Fibroblast of skin of left biceps (primary cell): Measurements from ENCODE around the gene NACA2.
"Not testable (repeated sequence)": the region's sequence is repeated elsewhere in the genome, so short reads cannot be mapped to it uniquely, and the experiment has no call there.

Source experiments
- DNase-seq, 2 experiments: peaks; one replicate each; pipeline ENCODE4 v3.0.0-alpha.2; 2013; ENCODE audit warnings: low read depth in 2 of 2

NACA2 gene

DNA sequence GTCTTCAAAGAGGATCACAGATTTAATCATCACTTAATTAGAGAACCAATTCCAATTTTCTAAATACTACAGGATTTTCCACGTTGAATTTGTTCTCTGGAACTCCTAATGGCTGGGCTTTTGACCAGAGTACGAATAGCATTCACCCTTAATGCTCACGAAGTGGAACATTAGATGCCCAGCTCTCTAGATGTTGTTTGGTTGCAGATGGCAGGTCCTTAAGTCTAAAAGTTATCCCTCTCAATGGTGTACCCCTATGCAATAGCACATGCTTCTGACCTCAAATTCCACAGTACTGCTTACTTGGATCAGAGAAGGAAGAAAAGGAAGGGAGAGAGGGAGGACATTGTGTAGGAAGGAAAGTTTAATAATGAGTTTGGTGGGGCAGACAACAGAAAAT lies 8.6 kb upstream of the NACA2 start:
- DNase-seq = no peak

DNA sequence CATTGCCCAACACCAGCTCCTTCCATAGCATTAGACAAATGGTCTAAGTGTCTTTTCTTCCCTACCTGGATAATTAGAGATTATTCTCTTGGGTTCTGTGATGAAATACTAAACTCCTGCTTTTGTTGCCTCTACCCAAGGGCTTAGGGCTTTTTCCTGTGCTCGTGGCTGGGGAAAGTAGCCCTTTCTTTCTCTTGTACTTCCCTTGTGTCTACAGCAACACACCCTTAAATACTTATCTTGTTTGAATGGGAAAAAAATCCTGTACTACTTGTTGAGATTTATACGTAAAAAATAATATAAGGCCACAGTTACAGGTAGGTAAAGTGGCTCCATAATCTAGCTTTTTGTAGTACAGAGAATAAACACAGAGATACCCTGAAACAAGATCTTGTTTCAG lies 7.0 kb upstream of the NACA2 start:
- DNase-seq = no peak

DNA sequence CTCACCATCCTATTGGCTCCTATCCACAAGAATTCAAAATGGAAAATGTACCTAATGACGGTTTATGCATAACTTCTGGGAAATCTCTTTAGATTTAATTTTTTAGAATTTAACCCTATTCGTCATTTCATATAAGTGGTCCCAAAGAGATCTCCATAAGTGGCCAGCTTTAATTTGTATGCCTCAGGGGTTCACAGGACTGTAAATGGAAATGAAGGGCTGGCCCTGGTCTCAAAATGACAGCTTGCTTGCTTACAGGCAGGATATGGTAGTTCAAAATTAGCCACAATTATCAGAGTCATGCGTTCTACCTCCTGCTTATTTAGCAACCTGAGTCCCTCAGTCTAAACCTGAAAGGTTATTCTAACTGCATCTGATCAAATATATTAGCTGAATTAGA lies 6.6 kb upstream of the NACA2 start:
- no peak for DNase-seq

DNA sequence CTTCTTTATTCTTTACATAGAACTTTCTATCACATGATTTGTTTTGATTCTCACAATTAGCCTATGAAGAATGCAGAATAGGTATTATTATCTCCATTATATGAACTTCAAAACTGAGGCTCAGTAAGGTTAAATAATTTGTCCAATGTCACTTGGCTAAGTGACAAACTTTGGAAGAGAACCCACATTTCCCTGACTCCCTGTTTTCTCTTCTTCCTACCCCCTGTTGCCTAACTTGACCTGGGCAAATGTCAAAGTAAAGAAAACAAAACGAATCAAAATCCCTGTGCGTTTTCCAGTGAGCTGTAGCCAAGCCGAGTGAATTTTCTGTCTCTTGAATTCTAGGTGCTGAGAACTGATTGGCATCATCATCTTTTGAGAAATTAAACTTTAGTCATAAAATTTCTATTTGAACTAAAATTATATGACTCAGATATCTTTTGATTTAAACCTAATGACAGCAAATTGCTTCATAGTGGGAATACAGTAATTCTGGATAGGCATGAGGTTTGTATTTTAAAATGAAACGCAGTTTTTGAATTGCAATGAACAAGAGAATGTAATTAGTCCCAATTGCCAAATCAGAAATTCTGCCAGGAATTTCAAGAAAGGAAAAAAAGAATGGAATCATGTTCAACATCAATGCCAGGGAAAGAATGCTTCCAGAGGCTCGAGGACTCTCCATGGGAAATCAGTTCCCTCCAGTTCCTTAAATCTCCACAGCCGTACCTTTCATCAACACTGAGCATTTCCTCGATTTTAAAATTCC lies 4.6 kb upstream of the NACA2 start:
- no peak for DNase-seq

DNA sequence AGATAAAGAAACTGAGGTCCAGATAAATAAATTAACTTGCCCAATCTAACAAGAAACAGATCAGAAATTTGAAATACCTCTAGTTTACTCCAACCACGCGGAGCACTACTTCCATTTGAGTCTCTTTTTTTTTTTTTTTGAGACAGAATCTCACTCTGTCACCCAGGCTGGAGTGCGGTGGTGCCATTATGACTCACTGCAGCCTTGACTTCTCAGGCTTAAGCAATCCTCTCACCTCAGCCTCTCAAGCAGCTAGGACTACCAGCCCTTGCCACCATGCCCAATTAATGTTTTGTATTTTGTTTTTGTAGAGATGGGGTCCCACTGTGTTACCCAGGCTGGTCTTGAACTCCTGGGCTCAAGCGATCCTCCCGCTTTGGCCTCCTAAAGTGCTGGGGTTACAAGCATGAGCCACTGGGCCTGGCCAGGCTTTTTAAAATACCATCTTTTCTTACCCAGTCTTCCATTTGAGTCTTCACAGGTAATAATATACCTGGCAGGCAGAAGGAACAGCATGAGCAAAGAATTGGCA lies 3.3 kb upstream of the NACA2 start:
- DNase-seq = no peak

DNA sequence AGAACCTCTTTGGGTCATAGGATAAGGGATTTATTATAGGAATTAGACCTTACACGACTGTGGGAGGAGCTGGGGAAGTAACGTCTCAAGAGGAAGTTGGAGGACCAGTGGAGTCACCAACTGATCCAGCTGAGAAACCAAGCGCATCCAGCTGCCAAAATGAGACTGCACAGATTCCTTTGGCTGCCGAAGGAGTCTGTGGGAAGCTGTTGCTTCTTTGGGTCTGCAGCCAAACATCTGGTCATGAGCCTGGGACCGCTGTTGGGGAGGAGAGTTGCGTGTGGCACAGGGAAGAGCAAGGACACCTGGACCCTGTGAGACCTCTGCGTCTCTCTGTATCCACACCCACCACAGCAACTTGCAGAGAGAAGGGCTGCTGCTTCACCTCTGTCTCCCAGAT lies 2.4 kb upstream of the NACA2 start:
- DNase-seq = no peak

DNA sequence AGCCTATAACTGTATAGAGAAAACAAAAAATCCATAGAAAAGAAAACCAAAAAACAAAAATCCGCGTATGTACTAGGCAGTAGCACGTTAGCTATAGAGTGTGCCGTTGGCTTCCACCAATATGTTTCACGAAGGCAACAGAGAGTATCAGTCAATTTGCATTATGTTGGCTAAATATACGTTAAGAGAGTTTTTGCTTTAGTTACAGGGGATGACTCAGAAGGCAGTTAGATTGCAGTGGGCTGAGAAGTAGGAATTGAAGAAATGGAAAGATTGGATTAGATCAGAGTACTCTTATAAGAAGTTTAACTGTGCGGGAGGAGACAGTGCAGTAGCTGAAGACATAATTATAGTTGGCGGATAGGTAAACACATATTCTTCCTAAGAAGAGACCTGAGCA lies 911 bp upstream of the NACA2 start:
- no peak for DNase-seq

DNA sequence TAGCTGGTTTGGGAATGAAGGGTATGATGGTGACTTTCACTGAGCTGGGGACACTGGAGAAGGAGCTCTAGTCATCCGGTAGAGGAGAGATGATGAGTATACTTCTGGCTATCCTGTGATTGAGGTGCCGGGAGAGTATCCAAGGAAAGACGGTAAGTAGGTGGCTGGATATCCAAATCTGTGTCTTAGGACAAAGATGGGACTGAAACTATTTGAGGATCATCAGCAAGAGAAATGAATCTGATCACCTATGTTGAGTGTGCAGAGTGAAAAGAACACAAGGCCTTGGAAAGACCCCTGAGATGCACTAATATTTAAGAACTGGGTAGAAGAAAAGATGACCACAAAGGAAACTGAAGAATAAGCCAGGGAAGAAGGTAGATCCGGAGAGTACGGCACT lies 1.0 kb downstream of the NACA2 start:
- DNase-seq = no peak

DNA sequence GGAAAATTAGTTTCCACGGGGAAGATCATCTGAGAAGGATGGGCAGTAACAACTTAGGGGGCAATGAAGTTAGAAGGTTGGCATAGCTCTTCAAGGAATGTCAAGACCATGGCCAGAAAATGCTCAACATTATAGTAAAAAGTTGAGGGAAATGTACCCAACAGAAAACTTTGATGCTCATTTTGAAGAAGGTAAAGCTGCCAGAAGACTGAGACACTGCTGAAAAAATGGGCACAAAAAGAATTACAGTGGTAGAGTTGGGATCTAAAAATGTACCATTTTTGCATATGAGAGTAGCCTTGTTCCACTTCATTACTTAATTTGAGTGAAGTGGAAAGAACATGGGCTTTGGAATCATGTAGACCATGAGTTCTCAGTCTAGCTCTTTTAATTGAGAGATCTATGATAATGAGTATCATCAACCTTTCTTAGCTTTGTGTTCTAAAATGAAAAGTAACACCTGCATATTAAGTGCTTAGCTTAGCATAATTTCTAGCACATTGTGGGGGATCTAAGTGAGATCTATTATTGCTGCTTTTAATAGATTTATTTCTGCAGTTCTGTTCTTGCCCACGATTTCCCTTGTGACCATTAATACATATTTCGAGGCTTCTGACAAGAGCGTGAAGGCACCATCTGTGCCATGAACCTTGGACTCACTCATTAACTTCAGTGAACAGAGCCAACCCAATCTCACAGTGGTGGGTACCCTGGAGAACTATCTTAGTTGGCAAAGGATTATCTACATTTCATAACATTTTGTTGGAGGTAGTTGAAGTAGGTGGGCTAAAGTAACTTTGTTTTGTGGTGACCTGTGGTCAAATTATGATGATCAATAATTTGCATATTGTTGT lies 3.0 kb downstream of the NACA2 start:
- no peak for DNase-seq

DNA sequence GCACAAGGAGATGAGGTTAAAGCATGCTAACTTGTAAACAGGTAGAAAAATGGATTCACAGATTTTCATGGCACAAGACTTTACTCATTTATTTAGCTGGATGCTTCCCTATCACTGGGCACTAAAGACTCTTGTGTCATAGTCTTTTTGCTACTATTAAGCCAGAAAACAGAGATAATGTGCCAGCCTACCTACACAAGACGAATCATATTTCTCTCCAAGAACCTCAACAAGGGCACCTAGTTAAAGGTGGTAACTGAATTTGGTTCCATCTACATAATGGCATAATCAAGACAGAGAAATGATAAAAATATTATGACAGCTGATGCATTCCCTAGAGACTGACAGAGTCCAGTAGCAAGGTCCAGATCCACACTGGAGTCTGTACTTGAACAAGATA lies 3.8 kb downstream of the NACA2 start:
- no peak for DNase-seq

DNA sequence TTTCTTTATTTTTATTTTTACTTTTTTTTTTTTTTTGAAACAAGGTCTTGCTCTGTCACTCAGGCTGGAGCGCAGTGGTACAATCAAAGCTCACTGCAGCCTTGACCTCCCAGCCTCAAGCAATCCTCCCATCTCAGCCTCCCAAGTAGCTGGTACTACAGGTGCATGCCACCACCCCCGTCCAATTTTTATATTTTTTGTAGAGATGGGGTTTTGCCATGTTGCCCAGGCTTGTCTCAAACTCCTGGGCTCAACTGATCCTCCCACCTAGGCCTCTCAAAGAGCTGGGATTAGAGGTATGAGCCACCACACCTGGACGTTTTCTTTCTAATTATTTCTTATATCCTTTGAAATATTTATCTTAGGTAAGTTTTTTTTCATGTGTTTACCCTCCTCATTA lies 4.4 kb downstream of the NACA2 start:
- not testable (repeated sequence) for DNase-seq

DNA sequence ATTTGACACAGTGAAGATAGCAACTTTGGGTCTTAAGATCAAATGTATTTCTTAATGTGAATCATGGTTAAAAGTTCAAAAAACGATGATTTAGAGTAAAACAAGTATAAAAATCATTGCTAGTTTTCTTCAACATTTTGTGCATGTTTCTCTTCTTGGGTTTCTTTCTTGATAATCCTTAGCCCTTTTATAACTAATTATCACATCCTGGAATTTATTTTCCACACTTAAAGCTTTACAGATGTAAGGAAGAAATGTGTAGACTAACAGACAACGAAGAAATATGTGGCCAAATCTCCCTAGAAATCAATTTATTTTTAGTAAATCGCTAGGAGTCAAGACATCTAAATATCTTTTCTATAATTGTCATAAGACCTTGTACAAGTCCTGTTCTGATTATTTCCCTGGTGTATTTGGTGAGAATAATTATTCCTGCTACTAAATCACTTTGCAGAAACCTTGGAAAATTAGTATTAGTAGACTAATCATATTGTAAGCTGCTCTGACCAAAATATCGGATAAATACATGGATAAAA lies 4.9 kb downstream of the NACA2 start:
- no peak for DNase-seq

DNA sequence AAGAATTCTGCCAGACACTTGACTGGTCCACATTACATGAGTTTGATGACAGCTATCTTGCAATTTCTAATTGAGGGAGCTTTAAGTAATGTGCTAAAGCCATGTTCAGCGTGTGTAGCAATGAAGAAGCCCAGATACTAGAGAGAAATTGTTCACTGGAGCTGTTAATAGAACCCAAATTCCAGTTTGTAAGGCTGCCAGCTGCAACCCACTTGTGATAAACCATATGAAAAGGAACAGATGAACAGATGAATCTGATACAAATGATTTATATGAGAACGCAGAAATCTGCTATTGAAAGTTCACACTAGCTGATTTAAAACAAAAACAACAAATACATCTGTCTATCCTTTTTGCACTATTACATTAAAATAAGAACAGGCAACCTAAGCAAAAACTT lies 6.2 kb downstream of the NACA2 start:
- no peak for DNase-seq

DNA sequence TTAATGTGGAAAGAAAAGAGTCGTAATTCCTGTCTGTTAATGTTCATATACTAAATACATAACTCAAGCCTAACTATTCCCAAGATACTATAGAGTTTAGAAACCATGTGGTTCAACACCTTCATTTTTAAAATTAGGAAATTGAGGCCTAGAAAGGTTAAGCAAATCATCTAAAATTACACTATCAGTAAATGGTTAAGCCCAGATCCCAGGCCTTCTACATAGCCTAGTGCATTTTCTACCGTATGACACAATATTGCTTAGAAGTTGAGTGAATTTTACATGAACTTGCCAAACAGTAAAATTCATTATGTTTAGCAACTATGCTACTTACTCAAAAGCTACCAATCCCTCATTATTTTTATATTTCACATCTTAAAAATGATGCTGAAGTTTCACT lies 6.8 kb downstream of the NACA2 start:
- DNase-seq = no peak

DNA sequence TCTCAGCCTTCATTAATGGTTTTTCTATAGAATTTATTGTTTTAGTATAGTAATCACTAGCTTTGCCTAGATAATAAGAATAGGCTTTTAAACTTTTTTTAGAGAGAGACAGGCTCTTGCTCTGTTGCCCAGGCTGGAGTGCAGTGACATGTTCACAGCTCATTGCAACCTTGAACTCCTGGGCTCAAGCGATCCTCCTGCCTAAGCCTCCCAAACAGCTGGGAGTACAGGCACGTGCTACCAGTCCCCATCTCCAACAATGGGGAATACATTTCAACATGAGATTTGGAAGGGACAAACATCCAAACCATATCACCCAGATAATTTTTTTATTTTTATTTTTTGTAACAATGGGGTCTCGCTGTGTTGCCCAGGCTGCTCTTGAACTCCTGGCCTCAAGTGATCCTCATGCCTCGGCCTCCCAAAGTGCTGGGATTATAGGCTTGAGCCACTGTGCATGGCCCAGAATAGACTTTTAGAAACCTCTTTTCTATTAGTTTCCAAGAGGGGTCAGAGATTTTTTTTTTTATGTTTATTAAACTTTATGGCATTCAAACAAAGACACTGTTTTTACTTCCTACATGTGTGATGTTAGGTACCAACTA lies 7.3 kb downstream of the NACA2 start:
- no peak for DNase-seq

DNA sequence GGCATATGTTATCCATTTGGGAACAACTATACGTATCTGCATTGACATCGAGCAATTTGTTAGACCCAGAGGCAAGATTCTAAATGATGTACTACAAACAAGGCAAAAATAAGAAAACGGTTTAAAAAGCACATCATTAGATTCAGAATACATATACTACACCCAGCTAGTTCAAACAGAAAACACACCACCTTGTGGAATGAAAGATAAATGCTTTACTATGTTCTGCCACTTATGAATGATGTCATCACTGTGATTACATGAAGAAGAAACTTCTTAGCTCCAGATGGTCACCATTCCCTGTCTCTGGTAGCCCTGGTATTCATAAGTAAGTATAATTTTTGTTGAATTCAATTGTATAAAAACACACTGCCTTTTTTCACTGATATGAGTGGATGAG lies 7.8 kb downstream of the NACA2 start:
- DNase-seq = peak; percentile 21 to 31

DNA sequence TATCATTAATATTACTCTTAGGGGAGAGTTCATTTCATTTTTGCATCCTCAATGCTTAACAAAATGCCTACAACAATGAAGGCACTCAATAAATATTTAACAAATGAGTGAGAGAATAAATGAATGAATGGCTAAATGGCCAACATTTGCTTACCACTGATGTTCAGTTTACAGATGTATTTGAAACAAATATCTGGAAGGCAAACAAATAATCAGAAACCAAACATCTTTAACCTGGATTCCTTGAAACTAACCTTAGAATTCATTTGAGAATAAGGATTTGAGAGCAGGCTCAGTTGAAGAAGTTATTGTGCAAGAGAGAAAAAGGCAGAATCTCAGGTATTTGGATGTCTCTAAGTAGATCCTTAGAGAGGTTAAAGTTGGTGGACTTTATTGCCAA lies 8.4 kb downstream of the NACA2 start:
- DNase-seq = no peak

DNA sequence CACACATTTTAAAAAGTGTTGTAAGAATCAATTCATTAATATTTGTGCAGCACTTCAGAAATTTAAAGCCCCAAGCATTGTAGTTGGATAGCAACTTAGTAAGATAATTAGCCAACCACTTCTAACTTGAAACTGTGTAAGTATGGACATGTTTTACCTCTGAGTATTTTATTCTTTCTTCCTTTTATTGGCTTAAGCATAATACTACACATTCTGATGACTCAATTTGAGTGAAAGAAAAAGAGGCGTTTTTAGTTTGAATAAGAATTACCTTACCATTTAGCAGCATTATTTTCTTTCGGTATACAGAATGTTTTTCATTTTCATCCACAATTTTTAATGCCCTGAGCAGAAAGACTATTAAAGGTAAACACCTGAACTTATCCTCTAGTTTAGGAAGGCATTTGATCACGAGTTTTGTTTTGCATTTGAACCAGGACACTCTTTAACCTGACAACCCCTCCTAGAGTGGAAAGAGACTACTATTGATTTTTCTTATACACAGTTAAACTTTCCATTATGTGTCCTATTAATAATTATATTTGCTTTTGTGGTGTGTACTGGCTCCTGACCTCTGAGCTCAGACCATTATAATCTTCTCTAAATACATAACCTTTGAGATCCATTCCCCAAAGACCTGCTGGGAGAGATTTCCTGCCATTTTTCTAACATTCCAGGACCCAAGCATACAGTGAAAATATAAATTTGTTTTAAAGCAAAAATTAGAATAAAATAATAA lies 9.2 kb downstream of the NACA2 start:
- DNase-seq = no peak

DNA sequence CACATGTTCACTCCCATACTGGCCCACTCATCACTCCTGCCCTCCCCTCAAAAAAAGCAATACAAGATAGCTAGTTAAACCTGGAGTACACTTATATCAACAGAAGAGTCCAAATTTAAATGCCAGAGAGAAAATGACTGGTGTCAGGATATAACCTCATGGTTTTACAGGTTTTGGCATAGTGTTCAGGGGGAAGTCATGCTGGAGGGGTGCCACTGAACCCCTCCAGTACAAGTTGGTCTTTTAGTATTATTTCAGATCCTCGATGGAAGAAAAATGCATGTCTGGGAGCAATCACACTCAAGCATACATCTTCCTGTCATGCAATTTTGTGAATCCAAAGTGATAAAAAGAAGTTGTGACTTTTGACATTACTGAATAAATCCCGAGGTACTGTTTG lies 10.5 kb downstream of the NACA2 start:
- DNase-seq = no peak

DNA sequence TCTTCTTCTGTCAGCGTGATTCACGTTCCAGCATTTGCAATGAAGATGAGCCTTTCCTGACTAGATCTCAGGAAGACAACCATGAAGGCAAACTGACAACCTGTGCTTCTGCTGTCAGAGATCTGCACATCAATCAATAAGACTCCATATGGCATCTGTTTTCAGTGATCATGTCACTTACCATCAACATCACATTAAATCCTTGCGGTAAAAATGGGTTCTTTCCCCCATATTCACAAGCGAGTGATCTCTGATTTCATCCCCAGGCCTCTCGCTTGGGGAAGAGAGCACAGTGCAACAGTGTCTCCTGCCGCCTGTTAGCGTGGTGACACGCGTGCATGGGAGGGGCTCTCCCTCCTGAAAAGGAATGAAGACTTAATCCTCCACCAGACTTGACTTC lies 11.1 kb downstream of the NACA2 start:
- no peak for DNase-seq

DNA sequence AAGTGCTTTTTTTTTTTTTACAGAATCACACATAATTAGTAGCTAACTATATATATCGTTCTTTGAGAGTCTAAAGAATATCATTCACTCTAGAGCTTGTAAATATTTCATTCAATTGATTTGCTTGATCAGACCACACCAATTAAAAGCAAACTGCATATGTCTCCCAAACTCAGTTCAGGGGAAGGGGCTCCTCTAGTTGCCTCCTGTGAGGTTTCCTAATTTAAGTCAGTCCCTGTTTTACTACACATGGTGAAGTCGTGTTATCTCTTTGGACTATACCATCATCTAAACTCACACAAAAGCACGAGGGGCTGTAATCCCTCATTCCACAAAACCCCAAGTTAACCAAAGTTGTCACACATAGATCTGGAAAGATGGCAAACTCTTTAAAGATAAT lies 11.7 kb downstream of the NACA2 start:
- no peak for DNase-seq

DNA sequence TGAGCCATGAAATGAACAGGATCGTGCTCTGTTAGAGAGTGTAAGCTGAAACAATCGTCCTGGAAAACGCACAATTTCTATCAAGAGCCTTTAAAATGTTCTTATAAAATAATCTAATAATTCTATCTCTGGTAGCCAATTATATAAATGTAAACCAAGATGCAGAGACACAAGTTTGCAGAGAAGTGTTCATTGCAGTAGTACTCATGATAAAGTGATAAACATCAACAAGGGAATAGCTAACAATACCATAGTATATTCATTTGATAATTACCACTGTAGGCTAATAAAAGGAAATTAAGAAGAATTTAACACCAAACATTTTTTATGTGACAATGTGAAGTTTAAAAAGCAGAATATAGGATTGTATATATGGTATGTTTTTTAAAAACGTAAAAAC lies 12.4 kb downstream of the NACA2 start:
- no peak for DNase-seq
